GM23338 (cell line): ENCODE data around the gene ACSF3. TPM values are rescaled to one million over a fixed set of nuclear protein-coding genes. Genes with fewer than 3 reads are reported as not detected.

Experiments
- ATAC-seq: fragments of 200-7000 bp; cut with Tn5 transposase; 3 replicates; pipeline ENCODE4 v1.9.1; 2020
- DNase-seq: peaks from one replicate; pipeline ENCODE4 v3.0.0-alpha.2; 2015; ENCODE audit warnings: low spot score
- H2AFZ ChIP-seq: fragments of 200-600 bp; sonication (generic); 2 replicates; pipeline ENCODE4 v1.8.0; 2016; ENCODE audit warnings: antibody characterized with exemption, mild to moderate bottlenecking, moderate library complexity
- H3F3A ChIP-seq: fragments of 200-600 bp; sonication (generic); replicated peaks from 2 replicates; pipeline ENCODE4 v1.8.0; 2017; ENCODE audit warnings: antibody characterized with exemption, mixed run types, low read depth
- H3K27ac ChIP-seq: fragments of 200-600 bp; sonication (generic); 2 replicates; pipeline ENCODE4 v1.6.1; 2016; ENCODE audit warnings: low read depth
- H3K27me3 ChIP-seq: fragments of 200-600 bp; sonication (generic); 2 replicates; pipeline ENCODE4 v1.8.0; 2016; ENCODE audit warnings: mild to moderate bottlenecking, mixed run types, moderate library complexity; ENCODE audit not compliant: insufficient read depth
- H3K36me3 ChIP-seq: fragments of 200-600 bp; sonication (generic); 2 replicates; pipeline ENCODE4 v1.8.0; 2016; ENCODE audit warnings: mild to moderate bottlenecking; ENCODE audit not compliant: insufficient read depth
- H3K4me1 ChIP-seq: fragments of 200-600 bp; sonication (generic); 2 replicates; pipeline ENCODE4 v1.8.0; 2016; ENCODE audit warnings: mild to moderate bottlenecking, moderate library complexity; ENCODE audit not compliant: insufficient read depth
- H3K4me2 ChIP-seq: fragments of 200-600 bp; sonication (generic); 2 replicates; pipeline ENCODE4 v1.7.1; 2017; ENCODE audit warnings: mixed run types
- H3K4me3 ChIP-seq: fragments of 200-600 bp; sonication (generic); 2 replicates; pipeline ENCODE4 v1.6.1; 2016; ENCODE audit warnings: mixed run types
- H3K79me2 ChIP-seq: fragments of 200-600 bp; sonication (generic); replicated peaks from 2 replicates; pipeline ENCODE4 v1.8.0; 2017; ENCODE audit warnings: mild to moderate bottlenecking; ENCODE audit not compliant: insufficient read depth
- H3K9me2 ChIP-seq: fragments of 200-600 bp; sonication (generic); 2 replicates; pipeline ENCODE4 v1.8.0; 2017; ENCODE audit not compliant: insufficient read depth
- H4K20me1 ChIP-seq: fragments of 200-600 bp; sonication (generic); replicated peaks from 2 replicates; pipeline ENCODE4 v1.8.0; 2017; ENCODE audit warnings: mild to moderate bottlenecking; ENCODE audit not compliant: insufficient read depth
- H3K27ac Mint-ChIP-seq: 2 replicates; pipeline ENCODE4 v1.8.0; 2020; ENCODE audit warnings: inconsistent platforms, mild to moderate bottlenecking, moderate library complexity, mixed read lengths
- H3K27me3 Mint-ChIP-seq: 3 replicates; pipeline ENCODE4 v1.8.0; 2022; ENCODE audit warnings: low read depth, mild to moderate bottlenecking, moderate library complexity, mixed read lengths, inconsistent platforms; ENCODE audit not compliant: insufficient read depth, poor library complexity
- H3K36me3 Mint-ChIP-seq: 3 replicates; pipeline ENCODE4 v1.8.0; 2021; ENCODE audit warnings: low read depth, mild to moderate bottlenecking, inconsistent platforms, moderate library complexity, mixed read lengths
- H3K4me1 Mint-ChIP-seq: 3 replicates; pipeline ENCODE4 v1.8.0; 2020; ENCODE audit warnings: mild to moderate bottlenecking, inconsistent platforms, mixed read lengths
- H3K4me3 Mint-ChIP-seq: 3 replicates; pipeline ENCODE4 v1.8.0; 2021; ENCODE audit warnings: moderate library complexity, mild to moderate bottlenecking, inconsistent platforms, mixed read lengths
- H3K9me3 Mint-ChIP-seq: 3 replicates; pipeline ENCODE4 v1.8.0; 2020; ENCODE audit warnings: moderate library complexity, mild to moderate bottlenecking, inconsistent platforms, mixed read lengths
- CREB1 ChIP-seq: fragments of 250-450 bp; sonication (Bioruptor Pico); IDR thresholded peaks from 2 replicates; pipeline ENCODE4 v1.5.0; 2020; ENCODE audit warnings: low read depth, mild to moderate bottlenecking, moderate library complexity
- EZH2phosphoT487 ChIP-seq: fragments of 200-600 bp; sonication (generic); IDR thresholded peaks from one replicate; pipeline ENCODE4 v1.8.1; 2018; ENCODE audit warnings: antibody characterized with exemption; ENCODE audit not compliant: unreplicated experiment
- ZNF331 ChIP-seq: fragments of 250-450 bp; sonication (Bioruptor Pico); IDR thresholded peaks from 2 replicates; pipeline ENCODE4 v1.5.0; 2020; ENCODE audit warnings: low read depth, mild to moderate bottlenecking, moderate library complexity
- ZNF462 ChIP-seq: fragments of 250-450 bp; sonication (Bioruptor Pico); IDR thresholded peaks from 2 replicates; pipeline ENCODE4 v1.5.0; 2020; ENCODE audit warnings: mild to moderate bottlenecking, moderate library complexity
- polyA plus RNA-seq: library from polyadenylated mRNA; unstranded; fragments of >200 nt; fragmentation: Nextera tagmentation; extraction: Ambion mirVana; gene quantifications from 2 replicates; pipeline ENCODE4 v1.2.1, GENCODE V29; 2016
- total RNA-seq: library from RNA; depleted of rRNA; stranded (reverse); fragments of >200 nt; shearing (Covaris generic); gene quantifications from 2 replicates; pipeline ENCODE4 v1.2.3, GENCODE V29; 2014
- TF ChIP-seq, protein P1 (sequence below), 2 experiments: fragments of 200-600 bp in 1 of 2; sonication (generic) in 1 of 2; conservative IDR thresholded peaks; 2 replicates each; pipeline versions ENCODE4 v1.5.1 to v1.6.1; 2016 to 2017; ENCODE audit warnings: antibody characterized with exemption in 2 of 2, low read depth in 2 of 2, mild to moderate bottlenecking in 2 of 2, moderate library complexity in 1 of 2

ACSF3 gene
- total and polyA plus RNA-seq, 2 experiments from 2014 or later, result 12.8 to 23.1 TPM

GRCh38 chr16:89070590-89070989 lies 23.1 kb upstream of the ACSF3 start (continued):
- TF ChIP-seq ZNF462 (CRISPR knock-in tag) (no peak), ZNF331 (CRISPR knock-in tag) (no peak), EZH2phosphoT487 (no peak), CREB1 (CRISPR knock-in tag) (no peak)
- TF ChIP-seq, protein P1, sequence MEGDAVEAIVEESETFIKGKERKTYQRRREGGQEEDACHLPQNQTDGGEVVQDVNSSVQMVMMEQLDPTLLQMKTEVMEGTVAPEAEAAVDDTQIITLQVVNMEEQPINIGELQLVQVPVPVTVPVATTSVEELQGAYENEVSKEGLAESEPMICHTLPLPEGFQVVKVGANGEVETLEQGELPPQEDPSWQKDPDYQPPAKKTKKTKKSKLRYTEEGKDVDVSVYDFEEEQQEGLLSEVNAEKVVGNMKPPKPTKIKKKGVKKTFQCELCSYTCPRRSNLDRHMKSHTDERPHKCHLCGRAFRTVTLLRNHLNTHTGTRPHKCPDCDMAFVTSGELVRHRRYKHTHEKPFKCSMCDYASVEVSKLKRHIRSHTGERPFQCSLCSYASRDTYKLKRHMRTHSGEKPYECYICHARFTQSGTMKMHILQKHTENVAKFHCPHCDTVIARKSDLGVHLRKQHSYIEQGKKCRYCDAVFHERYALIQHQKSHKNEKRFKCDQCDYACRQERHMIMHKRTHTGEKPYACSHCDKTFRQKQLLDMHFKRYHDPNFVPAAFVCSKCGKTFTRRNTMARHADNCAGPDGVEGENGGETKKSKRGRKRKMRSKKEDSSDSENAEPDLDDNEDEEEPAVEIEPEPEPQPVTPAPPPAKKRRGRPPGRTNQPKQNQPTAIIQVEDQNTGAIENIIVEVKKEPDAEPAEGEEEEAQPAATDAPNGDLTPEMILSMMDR (conservative IDR thresholded peaks at IDR 0.05; ENCODE audit: low read depth in 2 of 2), result no peak

GRCh38 chr16:89071686-89072547 lies 21.7 kb upstream of the ACSF3 start:
- H3K4me3 Mint-ChIP-seq, result no peak overlapping the region
- TF ChIP-seq ZNF331 (CRISPR knock-in tag), result no peak
- TF ChIP-seq, protein P1 (conservative IDR thresholded peaks at IDR 0.05; ENCODE audit: low read depth in 2 of 2), result peak in 1 of 2 experiments; percentile 37; a peak in 2 of 4 replicates

More at GRCh38 chr16:89071686-89072547, 21.7 kb upstream of the ACSF3 start:
- H3K4me1 Mint-ChIP-seq, result no peaks in the 10 kb centered on the region
- Histone ChIP-seq H3F3A (peaks cover 12% of the 10 kb centered on the region), H3K9me2 (0 out of 2 replicates have a peak, but pooled peaks cover 4% of the 10 kb centered on the region), H3K27me3 (no peaks in the 10 kb centered on the region), H3K27ac (no peak overlapping the region), H2AFZ (no peak overlapping the region), H3K4me2 (no peak overlapping the region), H3K4me3 (no peak overlapping the region), H4K20me1 (no peaks in the 10 kb centered on the region), H3K4me1 (no peaks in the 10 kb centered on the region), H3K79me2 (no peaks in the 10 kb centered on the region), H3K36me3 (no peaks in the 10 kb centered on the region)
- H3K27me3 Mint-ChIP-seq, result peaks cover 16% of the 10 kb centered on the region
- DNase-seq, result no peak
- peak; percentile 55 for ATAC-seq
- no peak overlapping the region for H3K27ac Mint-ChIP-seq
- peaks cover 42% of the 10 kb centered on the region for H3K9me3 Mint-ChIP-seq
- H3K36me3 Mint-ChIP-seq, result peaks cover 17% of the 10 kb centered on the region
